Peyer's patch (tissue), 4 donors: ENCODE measurements around the gene MCMBP.

Source experiments
- CTCF ChIP-seq, 6 experiments: fragments of 450-650 bp in 4 of 6; fragments of 200-600 bp in 2 of 6; sonication (generic) in 1 of 6; IDR thresholded peaks; one replicate each; pipeline ENCODE4 v1.5.1; 2017 to 2019; ENCODE audit warnings: antibody characterized with exemption in 6 of 6, mild to moderate bottlenecking in 3 of 6, moderate library complexity in 1 of 6
- POLR2A ChIP-seq, 2 donors: fragments of 450-650 bp; IDR thresholded peaks; one replicate each; pipeline ENCODE4 v1.5.1; 2017; ENCODE audit warnings: antibody characterized with exemption in 2 of 2, mild to moderate bottlenecking in 2 of 2, moderate library complexity in 2 of 2

GRCh38 chr10:119853574-119853973 is 19.1 kb downstream of the MCMBP start:
- TF ChIP-seq CTCF (IDR thresholded peaks at IDR 0.05): no peak
- no peak for TF ChIP-seq POLR2A (IDR thresholded peaks at IDR 0.05)
